HG02938 (cell line): ENCODE results near the gene PLCG1.

Source experiments
- ATAC-seq: cut with Tn5 transposase; IDR thresholded peaks from one replicate; pipeline ENCODE4 v1.9.1; 2021; ENCODE audit warnings: mild to moderate bottlenecking, moderate library complexity; ENCODE audit not compliant: unreplicated experiment

PLCG1 gene

DNA sequence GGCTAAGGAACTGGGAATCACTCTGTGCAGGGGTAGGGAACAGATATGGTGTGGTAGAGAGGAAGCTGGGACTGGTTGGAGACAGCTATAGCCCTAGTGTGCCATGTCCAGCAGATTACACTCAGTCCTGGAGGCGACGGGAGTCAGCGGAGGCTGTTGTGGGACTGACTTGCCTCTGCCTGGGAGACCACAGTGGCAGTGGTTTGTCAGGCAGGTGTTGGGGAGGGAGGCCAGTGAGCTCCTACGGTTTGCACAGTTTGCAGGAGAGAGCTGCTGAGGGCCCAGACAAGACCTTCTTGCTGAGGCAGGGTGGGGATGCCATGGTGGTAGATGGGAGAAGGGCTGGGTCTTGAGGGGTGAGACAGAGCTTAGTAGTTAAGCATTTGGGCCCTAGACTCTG lies 4.9 kb downstream of the PLCG1 start:
- no peak for ATAC-seq

DNA sequence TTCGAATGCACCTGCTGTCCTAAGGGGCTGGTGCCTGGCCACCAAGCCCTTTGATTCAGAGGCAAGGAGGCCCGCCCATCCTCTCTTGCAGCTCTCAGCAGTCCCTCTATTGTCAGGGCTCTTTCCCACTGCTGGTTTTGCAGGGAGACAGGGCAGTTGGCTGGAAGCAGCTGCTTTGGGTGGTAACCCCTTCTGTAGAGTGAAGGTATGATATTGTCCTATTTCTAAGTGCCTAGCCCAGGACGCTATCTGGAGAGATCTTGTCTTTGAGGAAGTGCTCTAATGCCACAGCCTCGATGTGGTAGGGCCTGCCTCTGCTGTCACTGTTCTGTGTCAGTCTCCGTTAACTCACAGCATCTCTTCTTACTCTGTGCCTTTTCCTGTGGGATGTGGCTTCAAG lies 5.6 kb downstream of the PLCG1 start:
- ATAC-seq = no peak

DNA sequence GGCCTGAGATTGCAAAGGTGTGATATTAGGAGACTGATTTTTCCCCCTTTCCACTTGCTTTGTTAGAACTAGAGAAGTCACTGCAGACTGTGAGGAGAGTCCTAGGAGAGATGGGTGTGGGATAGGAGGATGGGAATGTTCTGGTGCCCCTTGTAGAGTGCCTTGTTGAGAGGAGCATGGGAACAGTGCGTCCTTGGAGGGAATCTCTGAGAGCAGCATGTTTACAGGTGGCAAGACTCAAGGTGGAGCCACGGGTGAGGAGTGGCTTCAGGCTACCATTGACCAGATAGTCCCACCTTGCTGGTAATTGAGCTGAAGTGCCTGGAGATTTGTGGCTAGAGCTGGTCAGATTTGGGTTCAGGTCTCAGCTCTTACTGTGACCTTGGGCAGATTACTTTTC lies 6.0 kb downstream of the PLCG1 start:
- ATAC-seq = no peak

DNA sequence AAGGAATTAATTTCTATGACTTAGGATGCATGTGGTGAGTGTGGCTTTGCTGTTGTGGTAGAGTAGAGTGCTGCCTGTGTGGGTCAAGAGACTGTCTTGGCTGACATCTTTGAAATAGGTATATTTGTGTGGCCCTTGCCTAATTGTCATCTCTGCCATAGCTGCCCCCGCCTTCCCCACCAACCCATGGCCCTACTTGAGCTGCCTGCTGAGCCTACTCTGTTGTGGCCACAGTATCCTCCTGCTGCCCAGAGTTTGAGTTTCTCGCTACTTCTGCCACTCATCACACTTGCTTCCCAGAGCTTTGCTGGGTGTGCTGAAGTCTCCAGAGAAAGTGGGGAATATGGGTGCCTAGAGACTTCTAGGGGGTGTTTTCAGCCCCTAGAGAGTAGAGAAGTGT lies 8.0 kb downstream of the PLCG1 start:
- ATAC-seq = no peak

DNA sequence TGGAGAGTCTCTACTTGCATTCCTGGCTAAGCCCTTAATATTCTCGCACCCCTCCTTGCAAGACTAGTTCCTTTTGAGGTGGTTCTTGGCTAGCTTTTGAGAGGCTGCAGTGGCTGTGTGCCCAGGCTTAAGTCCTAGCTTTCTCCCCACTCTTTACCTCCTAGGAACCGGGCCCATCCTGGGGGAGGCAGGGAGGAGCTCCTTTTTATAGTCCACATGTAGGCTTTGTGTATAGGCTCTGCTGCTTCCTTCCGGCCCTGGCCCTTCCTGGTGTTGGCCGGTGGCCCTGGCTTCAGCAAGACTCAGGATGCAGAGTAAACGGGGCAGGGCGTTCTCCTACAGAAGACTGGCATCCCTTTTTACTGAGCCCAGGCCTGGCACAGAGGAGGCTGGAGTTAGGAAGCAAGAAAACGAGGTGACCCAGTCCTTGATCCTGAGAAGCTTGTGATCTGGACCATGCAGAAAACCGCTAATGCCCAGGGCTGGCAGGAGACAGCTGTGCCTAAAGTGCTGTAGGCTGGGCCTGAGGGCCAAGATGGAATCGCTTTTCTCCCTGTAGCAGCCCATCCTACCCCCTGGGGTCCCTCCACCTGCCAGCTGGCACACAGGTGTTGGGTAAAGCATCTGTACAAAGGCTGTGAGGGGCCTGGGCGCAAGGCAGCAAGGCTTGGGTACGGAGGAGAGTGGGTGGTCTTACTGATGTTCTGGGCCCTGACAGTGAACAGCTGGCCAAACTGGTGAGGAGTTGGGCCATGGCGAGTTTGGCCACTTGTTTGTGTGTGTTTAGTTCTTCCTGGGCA lies 8.7 kb downstream of the PLCG1 start:
- ATAC-seq = no peak

DNA sequence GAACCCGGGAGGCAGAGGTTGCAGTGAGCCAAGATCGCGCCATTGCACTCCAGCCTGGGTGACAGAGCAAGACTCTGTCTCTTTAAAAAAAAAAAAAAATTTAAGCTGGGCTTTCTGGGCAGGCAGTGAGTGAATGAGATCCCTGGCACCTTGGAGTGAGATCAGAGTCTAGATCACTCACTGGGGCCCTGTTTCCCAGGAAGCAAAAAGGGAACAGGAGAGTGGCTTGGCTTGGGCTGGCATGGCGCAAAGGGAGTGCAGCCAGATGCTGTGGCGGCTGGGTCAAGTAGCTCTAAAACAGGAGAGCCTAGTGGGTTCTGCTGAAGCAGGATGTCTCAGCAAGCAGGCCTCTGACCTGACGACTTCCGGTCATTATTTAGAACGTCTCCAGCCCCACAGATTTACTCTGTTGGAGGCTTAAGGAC lies 10.4 kb downstream of the PLCG1 start:
- ATAC-seq = no peak

DNA sequence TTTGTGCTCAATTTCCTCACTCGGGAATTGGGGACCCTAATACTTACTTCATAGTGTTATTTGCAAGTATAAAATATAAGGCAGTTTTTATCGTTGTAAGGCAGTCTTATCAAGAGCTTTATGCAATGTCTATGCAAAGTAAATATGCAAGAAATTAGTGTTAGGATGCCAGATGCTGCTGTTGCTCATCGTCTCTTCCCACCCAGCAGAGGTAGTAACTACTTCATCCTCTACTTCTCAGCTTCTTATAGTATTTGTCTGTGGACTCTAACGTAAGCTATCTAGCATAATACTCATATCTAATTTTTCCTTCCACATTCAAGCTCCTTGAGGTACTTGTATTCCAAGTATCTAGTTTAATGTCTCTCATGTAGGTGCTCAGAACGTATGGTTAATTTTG lies 11.6 kb downstream of the PLCG1 start:
- ATAC-seq = no peak

DNA sequence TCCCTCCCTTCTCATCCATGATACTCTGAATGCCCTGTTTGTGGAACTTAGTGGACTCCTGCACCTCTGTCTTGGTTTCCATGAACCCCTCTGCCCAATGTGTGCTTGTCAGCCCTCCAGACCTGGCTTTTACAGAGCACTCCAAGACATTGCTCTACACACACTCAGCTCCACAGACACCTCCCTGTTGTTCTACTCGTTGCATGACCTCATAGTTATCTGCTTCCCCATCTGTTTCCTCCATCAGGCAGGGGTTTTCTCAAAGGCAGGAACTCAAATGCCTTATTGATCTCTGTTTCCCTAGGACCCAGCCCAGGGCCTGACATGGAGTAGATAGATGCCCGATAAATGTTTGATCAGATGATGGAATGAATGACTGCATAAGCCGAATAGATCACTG lies 13.3 kb downstream of the PLCG1 start:
- no peak for ATAC-seq

DNA sequence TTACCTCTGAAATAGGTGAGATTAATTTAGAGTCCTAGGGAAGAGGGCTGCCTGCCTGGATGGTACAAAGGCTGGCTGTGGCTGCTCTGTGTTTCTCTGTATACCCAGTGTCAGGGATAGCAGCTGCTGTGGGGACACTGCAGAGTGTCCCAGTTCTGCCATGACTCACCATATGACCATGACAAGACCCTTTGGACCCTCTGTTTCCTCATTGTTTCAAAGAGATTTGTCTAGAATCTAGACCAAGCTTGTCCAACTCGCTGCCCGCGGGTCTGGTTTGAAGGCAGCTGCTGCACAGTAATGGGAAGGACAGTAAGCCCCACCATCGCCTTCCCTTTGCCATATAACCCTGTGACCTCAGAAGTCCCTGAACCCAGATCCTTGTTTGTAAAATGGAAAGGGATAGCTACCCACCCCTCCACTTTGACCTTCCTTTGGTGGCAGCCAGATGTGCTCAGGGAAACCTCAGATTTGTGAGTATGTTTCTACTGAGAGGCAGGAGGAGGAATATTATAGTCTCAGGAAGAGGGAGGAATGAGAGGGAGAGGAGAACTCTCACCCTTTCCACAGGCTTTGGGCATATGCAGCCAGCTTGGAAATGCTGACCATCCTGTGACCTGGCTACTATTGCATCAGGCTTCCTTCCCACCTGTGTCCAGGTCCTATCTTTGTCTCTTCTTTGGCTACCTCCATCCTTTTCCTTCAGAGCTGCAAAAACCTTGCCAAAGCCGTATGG lies 14.0 kb downstream of the PLCG1 start:
- no peak for ATAC-seq

DNA sequence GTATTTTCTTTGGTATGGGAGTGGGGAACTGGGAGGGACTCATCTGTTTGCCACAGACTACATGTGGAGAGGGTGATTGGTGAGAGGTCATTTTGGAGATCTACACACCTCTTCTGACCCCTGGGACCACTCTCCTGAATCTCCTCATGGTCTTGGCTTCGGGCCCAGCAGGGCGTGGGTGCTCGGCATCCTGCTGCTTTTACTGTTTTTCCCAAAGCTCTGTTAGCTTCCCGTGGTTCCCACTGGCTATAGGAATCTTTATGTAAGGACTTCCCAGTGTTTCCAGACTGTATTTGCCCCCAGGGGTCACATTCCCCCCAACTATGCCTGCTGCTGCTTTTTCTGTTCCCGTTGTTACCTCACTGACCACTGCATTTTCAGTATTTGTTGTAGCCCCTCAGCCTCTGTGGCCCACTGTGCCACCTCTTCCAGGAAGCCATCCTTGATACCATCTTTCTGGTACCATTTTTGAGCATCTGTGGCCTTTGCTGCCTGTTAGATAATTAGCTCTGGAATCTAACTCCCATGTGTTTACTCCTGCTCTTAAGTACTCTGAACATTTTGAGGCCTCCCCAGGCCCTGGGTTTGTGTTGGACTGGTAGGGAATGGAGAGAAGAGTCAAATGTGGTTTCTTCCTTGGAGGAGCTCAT lies 14.9 kb downstream of the PLCG1 start:
- ATAC-seq = no peak

DNA sequence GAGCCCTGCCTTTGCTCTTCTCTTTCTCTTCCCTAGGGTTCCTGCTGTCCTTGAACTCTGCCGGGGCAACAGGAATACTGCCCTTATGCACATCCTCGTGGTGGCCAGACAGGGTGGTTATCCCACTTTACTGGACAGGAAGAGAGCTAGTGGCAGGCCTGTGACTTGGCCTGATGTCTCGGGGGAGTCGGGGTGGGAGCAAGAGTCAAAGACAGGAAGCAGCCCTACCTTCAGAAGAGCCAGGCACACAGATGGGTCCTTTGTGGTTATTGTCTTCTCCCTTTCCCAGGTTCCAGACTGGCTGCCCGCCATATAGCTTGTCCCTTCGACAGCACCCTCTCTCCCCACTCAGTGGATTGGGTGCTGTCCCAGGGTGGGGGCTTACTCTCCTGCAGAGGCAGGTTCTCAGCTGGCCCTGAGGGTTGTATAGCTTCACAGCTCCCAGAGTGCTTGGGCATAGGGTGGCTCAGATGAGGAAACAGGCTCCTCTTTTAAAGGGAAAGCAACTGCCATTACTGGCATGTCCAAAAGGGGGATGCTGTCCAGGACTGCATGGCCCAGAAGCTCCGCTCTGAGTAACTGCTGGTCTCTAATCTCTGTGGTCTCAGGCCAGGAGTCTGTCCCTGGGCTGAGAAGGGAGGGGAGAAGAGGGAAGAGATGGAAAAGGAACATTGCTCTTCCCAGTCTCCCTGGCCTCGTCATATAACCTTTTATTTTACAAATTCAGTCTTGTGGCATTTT lies 17.3 kb downstream of the PLCG1 start:
- no peak for ATAC-seq

DNA sequence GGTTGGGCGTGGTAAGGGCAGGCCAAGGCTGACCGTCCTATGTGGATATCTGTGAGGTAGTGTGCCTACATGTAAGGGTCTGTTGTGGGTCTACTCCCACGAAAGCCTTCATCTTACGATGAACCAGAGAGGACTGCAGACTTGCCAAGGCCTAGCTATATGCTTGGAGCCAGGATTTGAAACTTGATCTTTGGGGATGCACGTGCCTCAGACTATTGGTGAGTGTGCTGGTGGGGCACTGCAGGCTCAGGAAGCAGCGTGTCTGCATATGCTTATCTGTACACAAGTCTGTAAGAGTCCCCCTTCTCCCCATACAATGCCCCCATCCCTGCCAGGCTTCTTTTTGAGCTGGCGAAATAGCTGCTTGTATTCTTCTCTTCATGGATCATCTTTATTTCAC lies 17.9 kb downstream of the PLCG1 start:
- no peak for ATAC-seq

DNA sequence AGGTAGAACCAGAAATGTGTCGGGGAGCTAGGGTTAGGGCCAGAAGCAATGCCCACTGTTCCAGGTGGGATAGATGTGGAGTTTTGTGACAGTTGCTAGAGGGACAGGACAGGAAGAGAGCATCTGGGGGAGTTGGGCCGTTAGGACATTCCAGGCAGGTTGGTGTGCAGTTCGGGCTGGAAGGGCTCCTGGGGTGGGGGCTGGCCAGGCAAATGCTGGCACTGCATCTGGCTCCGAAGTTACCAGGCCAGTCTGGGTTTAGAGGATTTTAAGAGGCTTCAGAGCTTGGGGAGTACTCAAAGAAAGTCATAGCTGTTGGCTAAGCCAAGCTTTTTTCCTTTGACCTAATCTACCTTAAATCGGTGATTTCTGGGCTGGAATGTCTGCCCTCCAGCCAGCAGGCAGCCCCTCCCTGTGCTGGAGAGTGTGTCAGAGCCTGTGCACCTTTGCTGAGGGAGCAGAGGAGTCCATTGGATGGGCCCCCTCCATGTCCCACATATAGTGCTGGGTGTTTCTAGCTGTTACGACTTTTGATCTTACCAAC lies 20.8 kb downstream of the PLCG1 start:
- ATAC-seq = no peak

DNA sequence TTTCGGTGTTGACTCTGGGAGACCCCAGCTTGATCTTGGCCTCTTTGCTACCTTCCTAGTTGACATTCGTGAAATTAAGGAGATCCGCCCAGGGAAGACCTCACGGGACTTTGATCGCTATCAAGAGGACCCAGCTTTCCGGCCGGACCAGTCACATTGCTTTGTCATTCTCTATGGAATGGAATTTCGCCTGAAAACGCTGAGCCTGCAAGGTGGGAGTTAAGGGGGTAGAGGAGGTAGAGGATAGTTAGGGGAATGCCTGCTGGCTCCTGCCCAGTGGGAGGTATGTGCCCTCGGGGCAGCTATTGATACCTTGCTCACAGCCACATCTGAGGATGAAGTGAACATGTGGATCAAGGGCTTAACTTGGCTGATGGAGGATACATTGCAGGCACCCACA lies 22.2 kb downstream of the PLCG1 start:
- no peak for ATAC-seq

DNA sequence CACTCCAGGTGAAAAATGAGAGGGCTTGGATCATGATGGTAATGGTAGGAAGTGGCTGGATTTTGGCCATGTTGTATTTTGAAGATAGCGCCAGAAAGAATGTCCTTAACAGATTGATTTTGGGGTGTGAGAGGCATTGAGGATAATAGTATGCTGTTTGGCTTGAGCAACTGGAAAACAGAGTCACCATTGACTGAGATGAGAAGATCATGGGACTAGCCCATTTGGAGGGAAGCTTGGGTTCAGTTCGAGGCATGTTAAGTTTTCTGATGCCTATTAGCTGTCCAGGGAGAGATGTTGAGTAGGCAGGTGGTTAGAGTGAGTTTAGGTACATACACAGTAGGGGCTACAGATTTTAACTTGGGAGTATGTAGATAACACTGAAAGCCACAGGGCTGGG lies 23.3 kb downstream of the PLCG1 start:
- ATAC-seq = no peak

DNA sequence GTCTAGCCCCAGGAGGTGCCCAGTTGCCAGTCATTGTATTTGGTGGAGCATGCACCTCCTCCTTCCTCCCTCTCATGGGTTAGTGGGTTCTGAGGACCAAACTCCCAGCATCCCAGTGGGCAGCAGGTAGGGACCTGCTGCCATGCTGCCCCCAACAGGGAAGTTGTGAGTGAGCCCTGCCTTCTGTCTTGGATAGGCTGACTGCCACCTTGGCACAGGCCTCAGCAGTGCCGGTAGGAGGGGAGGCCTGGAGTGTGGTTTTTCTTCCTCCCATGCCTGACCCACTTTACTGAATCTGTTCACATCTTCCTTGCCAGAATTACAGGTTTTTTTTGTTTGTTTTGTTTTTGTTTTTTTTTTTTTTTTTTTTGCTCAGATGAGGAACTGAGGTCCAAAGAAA lies 24.5 kb downstream of the PLCG1 start:
- no peak for ATAC-seq

DNA sequence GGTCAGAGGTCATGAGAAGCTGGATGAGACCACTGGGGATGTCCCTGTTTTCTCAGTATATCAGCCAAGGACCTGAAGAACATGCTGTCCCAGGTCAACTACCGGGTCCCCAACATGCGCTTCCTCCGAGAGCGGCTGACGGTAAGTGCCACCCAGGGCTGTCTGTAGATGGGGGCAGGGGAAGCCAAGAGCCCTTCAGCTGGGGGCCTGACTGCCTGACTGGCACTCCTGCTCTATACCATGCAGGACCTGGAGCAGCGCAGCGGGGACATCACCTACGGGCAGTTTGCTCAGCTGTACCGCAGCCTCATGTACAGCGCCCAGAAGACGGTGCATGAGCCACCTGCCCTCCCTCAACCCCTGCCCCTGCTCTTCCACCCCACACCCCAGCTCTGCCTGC lies 25.1 kb downstream of the PLCG1 start:
- ATAC-seq = no peak

DNA sequence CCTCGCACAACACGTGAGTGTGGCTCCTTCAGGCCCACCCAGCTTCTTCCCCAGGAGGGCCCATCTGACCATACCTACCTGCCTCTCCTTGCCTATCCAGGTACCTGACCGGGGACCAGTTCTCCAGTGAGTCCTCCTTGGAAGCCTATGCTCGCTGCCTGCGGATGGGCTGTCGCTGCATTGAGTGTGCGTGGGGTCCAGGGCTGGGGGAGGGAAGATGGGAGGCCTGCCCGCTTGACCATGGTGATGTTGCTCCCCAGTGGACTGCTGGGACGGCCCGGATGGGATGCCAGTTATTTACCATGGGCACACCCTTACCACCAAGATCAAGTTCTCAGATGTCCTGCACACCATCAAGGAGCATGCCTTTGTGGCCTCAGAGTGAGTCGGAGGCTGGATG lies 26.5 kb downstream of the PLCG1 start:
- ATAC-seq = no peak

DNA sequence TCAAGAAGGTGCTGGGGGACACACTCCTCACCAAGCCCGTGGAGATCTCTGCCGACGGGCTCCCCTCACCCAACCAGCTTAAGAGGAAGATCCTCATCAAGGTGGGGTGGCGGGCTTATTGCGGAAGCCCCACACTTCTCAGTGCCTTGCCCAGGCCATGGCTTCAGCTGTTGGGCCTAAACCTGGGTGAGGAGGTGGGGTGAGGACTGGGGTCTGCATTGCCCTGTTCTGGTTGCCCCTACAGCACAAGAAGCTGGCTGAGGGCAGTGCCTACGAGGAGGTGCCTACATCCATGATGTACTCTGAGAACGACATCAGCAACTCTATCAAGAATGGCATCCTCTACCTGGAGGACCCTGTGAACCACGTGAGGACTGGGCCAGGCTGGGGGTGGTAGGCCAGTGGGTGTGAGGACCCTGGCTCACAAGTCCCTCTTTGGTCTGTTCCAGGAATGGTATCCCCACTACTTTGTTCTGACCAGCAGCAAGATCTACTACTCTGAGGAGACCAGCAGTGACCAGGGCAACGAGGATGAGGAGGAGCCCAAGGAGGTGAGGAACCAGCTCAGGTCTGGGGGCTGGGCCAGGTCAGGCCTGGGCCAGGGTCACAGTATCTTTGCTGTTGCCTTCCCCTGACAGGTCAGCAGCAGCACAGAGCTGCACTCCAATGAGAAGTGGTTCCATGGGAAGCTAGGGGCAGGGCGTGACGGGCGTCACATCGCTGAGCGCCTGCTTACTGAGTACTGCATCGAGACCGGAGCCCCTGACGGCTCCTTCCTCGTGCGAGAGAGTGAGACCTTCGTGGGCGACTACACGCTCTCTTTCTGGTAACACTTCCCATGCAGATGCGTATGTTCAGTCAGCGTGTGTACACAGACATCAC lies 27.9 kb downstream of the PLCG1 start:
- no peak for ATAC-seq
